ENCODE data around the gene ENTHD1.

ENTHD1 gene

DNA sequence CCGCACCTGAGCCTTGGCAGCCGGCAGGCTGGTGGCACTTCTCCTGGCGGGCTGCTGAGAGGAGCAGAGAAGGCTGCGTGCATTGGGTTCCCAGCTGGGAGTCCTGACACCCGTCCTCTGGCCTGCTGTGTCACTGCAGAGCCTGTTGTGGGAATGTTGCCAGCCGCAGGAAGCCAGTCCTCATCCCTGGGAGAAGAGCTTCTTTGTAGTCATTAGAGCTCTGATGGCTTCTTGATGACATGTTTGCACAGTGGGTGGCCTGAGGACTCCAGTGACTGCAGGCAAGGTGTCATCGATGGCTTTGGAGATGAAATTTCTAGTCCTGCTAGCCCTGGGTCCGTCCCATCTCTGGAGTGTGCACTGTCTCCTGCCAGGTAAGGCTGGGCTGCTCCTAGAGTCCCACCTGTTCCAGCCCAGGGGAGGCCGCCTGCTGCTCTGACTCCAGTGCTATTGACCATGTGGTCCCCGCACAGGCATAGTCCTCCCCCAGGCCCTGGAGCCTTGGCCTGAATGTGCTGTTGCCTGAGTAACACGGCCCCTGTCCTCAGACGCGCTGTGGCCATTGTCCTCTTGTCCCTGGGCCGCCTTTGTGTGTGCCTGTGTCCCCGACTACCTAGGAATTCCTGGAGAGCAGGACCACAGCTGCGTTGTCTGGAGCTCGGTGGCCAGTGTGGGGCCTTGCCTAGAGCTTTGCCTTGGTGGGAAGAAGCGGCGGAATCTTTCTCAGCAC lies 193.8 kb downstream of the ENTHD1 start:
- no peak overlapping the region for H3K4me3 ChIP-seq (ENCODE audit: low read length)
- H3K36me3 ChIP-seq (ENCODE audit: control insufficient read depth, low read length), result no peaks in the 10 kb centered on the region
- H3K27ac ChIP-seq (ENCODE audit: low read depth, low read length), result no peak overlapping the region
- no peaks in the 10 kb centered on the region for H3F3A ChIP-seq (ENCODE audit: control insufficient read depth, insufficient read depth)
- no peak for TF ChIP-seq EZH2phosphoT487 (IDR thresholded peaks at IDR 0.05; ENCODE audit: borderline replicate concordance, low read length)
- TF ChIP-seq, protein P1, sequence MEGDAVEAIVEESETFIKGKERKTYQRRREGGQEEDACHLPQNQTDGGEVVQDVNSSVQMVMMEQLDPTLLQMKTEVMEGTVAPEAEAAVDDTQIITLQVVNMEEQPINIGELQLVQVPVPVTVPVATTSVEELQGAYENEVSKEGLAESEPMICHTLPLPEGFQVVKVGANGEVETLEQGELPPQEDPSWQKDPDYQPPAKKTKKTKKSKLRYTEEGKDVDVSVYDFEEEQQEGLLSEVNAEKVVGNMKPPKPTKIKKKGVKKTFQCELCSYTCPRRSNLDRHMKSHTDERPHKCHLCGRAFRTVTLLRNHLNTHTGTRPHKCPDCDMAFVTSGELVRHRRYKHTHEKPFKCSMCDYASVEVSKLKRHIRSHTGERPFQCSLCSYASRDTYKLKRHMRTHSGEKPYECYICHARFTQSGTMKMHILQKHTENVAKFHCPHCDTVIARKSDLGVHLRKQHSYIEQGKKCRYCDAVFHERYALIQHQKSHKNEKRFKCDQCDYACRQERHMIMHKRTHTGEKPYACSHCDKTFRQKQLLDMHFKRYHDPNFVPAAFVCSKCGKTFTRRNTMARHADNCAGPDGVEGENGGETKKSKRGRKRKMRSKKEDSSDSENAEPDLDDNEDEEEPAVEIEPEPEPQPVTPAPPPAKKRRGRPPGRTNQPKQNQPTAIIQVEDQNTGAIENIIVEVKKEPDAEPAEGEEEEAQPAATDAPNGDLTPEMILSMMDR (IDR thresholded peaks at IDR 0.05; ENCODE audit: low read depth, low read length, poor library complexity, severe bottlenecking), result no peak
- no peak overlapping the region for H3K4me2 ChIP-seq (ENCODE audit: low read length)
- no peaks in the 10 kb centered on the region for H3K79me2 ChIP-seq (ENCODE audit: control insufficient read depth, low read length)
- H3K9me2 ChIP-seq (replicated peaks; ENCODE audit: control insufficient read depth, low read length), result no peaks in the 10 kb centered on the region
- H3K4me1 ChIP-seq (ENCODE audit: control insufficient read depth, low read length), result no peaks in the 10 kb centered on the region
- H3K9me3 ChIP-seq (ENCODE audit: control insufficient read depth, insufficient read depth, low read length), result no peaks in the 10 kb centered on the region
- H4K20me1 ChIP-seq (ENCODE audit: control insufficient read depth, insufficient read depth, low read depth, low read length), result no peaks in the 10 kb centered on the region
- H3K27me3 ChIP-seq (ENCODE audit: control insufficient read depth, low read length), result no peaks in the 10 kb centered on the region

DNA sequence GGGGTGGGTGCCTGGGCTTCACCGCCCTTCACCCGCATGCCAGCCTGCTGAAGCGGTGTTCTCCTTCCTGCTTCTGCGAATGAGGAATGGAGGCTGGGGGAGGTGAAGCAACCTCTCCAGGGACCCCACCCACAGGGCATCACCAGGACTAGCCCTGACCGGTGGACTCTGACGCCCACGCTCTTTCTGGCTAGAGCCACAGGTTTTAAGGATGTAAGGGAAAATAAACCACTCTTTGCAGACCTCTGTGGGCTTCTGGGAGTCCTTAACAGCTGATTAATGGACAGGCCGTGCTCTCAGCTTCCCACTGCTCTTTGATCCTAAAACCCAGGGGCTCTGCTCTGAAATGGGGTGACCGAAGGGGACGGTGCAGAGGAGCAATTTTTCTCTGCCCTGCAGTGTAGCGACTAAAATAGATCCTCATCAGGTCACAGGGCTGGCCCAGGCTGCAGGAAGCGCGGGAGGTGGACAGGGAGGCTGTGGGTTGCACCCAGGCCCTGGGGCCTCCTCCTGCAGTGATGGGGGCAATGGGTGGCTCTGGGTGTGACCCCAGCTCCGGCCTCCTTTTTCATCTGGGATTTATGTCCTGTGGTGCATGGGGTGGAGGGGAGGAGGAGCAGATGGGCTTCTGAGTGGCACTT lies 195.7 kb downstream of the ENTHD1 start:
- TF ChIP-seq, protein P1 (IDR thresholded peaks at IDR 0.05; ENCODE audit: low read depth, low read length, poor library complexity, severe bottlenecking), result no peak
- TF ChIP-seq EZH2phosphoT487 (IDR thresholded peaks at IDR 0.05; ENCODE audit: borderline replicate concordance, low read length), result no peak
- Histone ChIP-seq H3K27me3 (ENCODE audit: control insufficient read depth, low read length) (no peaks in the 10 kb centered on the region), H3K27ac (ENCODE audit: low read depth, low read length) (no peak overlapping the region), H3F3A (ENCODE audit: control insufficient read depth, insufficient read depth) (no peaks in the 10 kb centered on the region), H3K9me2 (replicated peaks; ENCODE audit: control insufficient read depth, low read length) (no peaks in the 10 kb centered on the region), H4K20me1 (ENCODE audit: control insufficient read depth, insufficient read depth, low read depth, low read length) (no peaks in the 10 kb centered on the region), H3K4me1 (ENCODE audit: control insufficient read depth, low read length) (no peaks in the 10 kb centered on the region), H3K4me2 (ENCODE audit: low read length) (no peak overlapping the region), H3K36me3 (ENCODE audit: control insufficient read depth, low read length) (no peaks in the 10 kb centered on the region), H3K4me3 (ENCODE audit: low read length) (no peak overlapping the region), H3K79me2 (ENCODE audit: control insufficient read depth, low read length) (no peaks in the 10 kb centered on the region), H3K9me3 (ENCODE audit: control insufficient read depth, insufficient read depth, low read length) (no peaks in the 10 kb centered on the region)

DNA sequence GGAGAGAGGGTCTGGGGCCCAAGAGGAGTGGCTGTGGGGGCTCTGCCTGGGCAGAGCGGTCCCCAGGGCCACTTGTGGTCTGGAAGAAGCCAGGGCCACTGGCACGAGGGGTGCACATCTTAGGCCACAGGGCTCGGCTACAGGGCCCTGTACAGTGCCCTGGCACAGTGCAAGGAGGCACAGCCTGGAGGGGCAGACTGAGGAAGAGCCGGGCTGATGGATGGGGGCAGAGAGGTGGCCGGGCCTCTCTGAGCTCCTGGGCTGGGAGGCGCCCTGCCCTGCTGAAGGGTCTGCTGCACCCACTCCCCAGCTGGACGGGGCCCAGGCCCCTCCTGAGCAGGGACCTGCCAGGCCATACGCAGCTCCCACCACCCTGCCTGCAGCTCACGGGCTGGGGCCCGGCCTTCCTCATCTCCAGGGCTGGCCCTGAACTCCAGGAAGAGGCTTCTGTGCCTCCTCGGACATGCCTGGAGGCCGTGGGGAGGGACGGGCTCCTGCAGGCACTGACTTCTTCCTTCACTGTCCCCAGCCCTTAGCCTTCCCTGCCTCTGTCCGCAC lies 199.5 kb downstream of the ENTHD1 start:
- H3K9me2 ChIP-seq (replicated peaks; ENCODE audit: control insufficient read depth, low read length), result no peaks in the 10 kb centered on the region
- no peaks in the 10 kb centered on the region for H3K36me3 ChIP-seq (ENCODE audit: control insufficient read depth, low read length)
- no peaks in the 10 kb centered on the region for H4K20me1 ChIP-seq (ENCODE audit: control insufficient read depth, insufficient read depth, low read depth, low read length)
- H3K79me2 ChIP-seq (ENCODE audit: control insufficient read depth, low read length), result no peaks in the 10 kb centered on the region
- H3K4me3 ChIP-seq (ENCODE audit: low read length), result no peak overlapping the region
- no peaks in the 10 kb centered on the region for H3K27me3 ChIP-seq (ENCODE audit: control insufficient read depth, low read length)
- TF ChIP-seq EZH2phosphoT487 (IDR thresholded peaks at IDR 0.05; ENCODE audit: borderline replicate concordance, low read length), result no peak
- TF ChIP-seq, protein P1 (IDR thresholded peaks at IDR 0.05; ENCODE audit: low read depth, low read length, poor library complexity, severe bottlenecking), result no peak
- no peak overlapping the region for H3K27ac ChIP-seq (ENCODE audit: low read depth, low read length)
- H3K4me1 ChIP-seq (ENCODE audit: control insufficient read depth, low read length), result no peaks in the 10 kb centered on the region
- H3K4me2 ChIP-seq (ENCODE audit: low read length), result no peak overlapping the region
- no peaks in the 10 kb centered on the region for H3K9me3 ChIP-seq (ENCODE audit: control insufficient read depth, insufficient read depth, low read length)
- no peaks in the 10 kb centered on the region for H3F3A ChIP-seq (ENCODE audit: control insufficient read depth, insufficient read depth)

Measured in DOHH2 (cell line).